Measurements from ENCODE around the gene ESF1.
A peak's percentile ranks its signal among the peaks of the same experiment; 100 is the strongest.

The ESF1 gene

DNA sequence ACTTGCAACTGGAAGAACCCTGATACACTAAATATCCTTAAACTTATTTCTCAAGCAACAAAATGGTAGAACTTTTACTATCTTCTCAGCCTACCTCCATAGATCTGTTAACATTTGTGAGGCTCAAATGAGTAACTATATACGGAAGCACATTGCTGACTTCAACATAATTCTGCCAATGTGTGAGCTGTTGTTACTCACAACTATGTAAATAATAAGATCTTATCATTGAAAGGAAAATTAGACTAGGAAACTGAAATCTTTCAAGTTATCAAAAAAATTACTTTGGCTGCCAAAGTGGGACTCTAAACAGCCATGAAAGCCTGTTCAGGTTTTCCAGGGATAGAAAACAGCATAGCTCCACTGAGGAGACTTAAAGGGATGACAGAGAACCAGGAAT lies 105.8 kb downstream of the ESF1 start:
- DNase-seq (ENCODE audit: low read depth in 2 of 2): no peak

- no peak for DNase-seq (ENCODE audit: low read depth in 2 of 2)
Observed at GRCh38 chr20:13677241-13677640, 107.5 kb downstream of the ESF1 start.

DNA sequence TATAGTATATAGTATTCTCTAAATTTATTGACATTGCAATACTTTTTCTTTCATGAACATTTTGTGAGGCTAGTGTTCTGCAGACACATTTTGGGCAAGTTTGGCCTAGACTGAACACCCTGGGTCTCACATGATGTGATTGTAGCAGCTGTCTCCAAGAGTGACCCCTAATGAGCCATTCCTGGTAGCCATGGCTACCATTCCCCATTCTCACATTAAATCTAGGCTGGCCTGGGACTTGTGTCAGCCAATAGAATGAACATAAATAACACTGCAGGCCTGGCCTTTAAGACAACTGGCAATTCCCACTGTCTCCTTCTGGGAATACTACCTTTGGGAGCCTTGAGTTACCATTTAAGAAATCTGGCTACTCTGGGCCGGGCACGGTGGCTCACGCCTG lies 108.0 kb downstream of the ESF1 start:
- DNase-seq (ENCODE audit: low read depth in 2 of 2): no peak

- no peak for DNase-seq (ENCODE audit: low read depth in 2 of 2)
Observed at GRCh38 chr20:13672690-13673089, 112.0 kb downstream of the ESF1 start.

DNA sequence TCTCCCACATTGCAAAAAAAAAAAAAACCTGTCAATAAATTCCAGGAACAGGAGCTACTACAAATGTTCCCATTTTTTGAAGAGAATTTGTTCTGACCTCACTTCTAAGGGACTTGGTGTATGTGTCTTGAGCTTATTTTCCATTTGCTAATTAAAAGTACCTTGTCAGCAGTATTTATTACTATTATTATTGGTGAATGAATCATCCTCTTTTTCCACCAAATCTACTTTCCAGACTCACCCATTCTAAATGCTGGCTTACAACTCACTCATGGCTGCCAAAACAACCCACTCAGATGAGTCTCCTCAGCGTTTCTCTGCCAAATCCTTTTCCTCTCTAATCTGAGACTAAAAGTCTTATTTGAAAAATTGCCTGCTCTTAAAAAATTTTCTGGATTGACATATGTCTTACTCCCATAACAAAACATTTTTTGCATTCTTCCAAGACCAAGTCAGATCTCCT lies 112.8 kb downstream of the ESF1 start:
- DNase-seq (ENCODE audit: low read depth in 2 of 2): peak; percentile 47 to 64

- no peak for DNase-seq (ENCODE audit: low read depth in 2 of 2)
Observed at GRCh38 chr20:13671512-13671911, 113.2 kb downstream of the ESF1 start.

GRCh38 chr20:13670160-13670559 lies 114.6 kb downstream of the ESF1 start:
- no peak for DNase-seq (ENCODE audit: low read depth in 2 of 2)

DNA sequence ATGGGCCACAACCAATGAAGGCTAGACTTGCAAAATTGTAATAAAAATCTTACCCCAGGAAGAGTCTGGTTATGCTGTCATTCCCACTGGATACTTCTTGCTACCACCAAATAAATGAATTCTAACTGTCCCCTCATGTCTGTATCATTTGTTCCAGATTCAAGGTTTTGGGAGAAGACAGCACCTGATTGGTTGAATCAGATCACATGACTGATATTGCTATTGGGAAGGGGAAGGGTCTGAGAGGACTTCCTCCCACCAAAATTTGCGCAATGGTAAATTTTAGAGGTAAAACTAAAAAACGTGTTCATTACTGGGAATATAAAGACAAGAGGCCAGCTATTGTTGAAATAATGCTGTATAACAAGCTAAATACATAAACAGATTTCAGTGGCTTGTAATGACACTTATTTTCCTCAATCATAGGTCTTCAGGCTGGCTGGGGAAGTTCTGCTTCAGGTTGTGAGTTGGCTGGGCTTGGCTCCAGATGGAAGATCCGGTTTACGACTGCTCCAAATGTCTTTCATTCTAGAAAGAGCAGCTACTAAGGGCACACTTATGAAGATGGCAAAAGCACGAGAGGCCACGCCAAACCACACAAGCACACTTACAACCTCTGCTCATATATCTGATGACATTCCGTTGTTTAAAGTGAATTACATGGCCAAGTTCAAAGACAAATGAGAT lies 118.9 kb downstream of the ESF1 start:
- no peak for DNase-seq (ENCODE audit: low read depth in 2 of 2)
